HCT116 (cell line): Measurements from ENCODE around the gene PPP1R12B. TPM values are rescaled to one million over a fixed set of nuclear protein-coding genes. Genes with fewer than 3 reads are reported as not detected.

Source experiments
- ATAC-seq: fragments of 200-7000 bp; cut with Tn5 transposase; 2 replicates; pipeline ENCODE4 v1.9.1; 2020; ENCODE audit warnings: mild to moderate bottlenecking, moderate library complexity
- BruUV-seq: library from RNA; stranded (reverse); fragments of 400-500 nt; replicated peaks from 2 replicates; lab custom pipeline; 2021; lab: Mats Ljungman, UMichigan
- CTCF ChIA-PET: fragments of 300-600 bp; sonication (Branson Sonifier 250); formaldehyde crosslinking; loops from one replicate; lab custom pipeline; 2021; ENCODE audit warnings: antibody characterized with exemption; lab: Charles Lee
- POLR2A ChIA-PET: fragments of 300-600, 350-600 bp; sonication (Branson Sonifier 250); formaldehyde crosslinking; loops from one replicate; lab custom pipeline; 2021; ENCODE audit warnings: antibody characterized with exemption; lab: Charles Lee
- RAD21 ChIA-PET, 2 experiments: fragments of 300-600 bp; sonication (Branson Sonifier 250); formaldehyde crosslinking; loops; one replicate each; lab custom pipeline; 2023; ENCODE audit warnings: low total read pairs in 2 of 2; ENCODE audit not compliant: uncharacterized antibody in 2 of 2, unreplicated experiment in 2 of 2, low non-redundant PET in 1 of 2; lab: Charles Lee
- DNase-seq: peaks from one replicate; pipeline ENCODE4 v3.0.0-alpha.2; 2010; ENCODE audit warnings: low read depth, low spot score
- H2AFZ ChIP-seq: fragments of 200-600 bp; shearing (Covaris generic), sonication (generic); 2 replicates; pipeline ENCODE4 v1.6.1; 2017; ENCODE audit warnings: low read depth, mixed run types, mixed read lengths, antibody characterized with exemption, low read length; ENCODE audit not compliant: poor library complexity, severe bottlenecking
- H3K27ac ChIP-seq: 2 replicates; pipeline ENCODE4 v1.5.1; 2012; ENCODE audit warnings: low read depth, low read length
- H3K27me3 ChIP-seq: fragments of 200-600 bp; sonication (generic); 2 replicates; pipeline ENCODE4 v1.6.1; 2016; ENCODE audit warnings: mixed run types, low read length, mixed read lengths; ENCODE audit not compliant: insufficient read depth
- H3K36me3 ChIP-seq, 2 experiments: fragments of 200-500 bp in 1 of 2; fragments of 200-600 bp in 1 of 2; sonication (Bioruptor generic) in 1 of 2; sonication (generic) in 1 of 2; 2 replicates each; pipeline versions ENCODE4 v1.5.1 to v1.6.1; 2014 to 2016; ENCODE audit warnings: low read length in 2 of 2, inconsistent platforms in 1 of 2, mixed read lengths in 1 of 2, mixed run types in 1 of 2; ENCODE audit not compliant: insufficient read depth in 2 of 2, control insufficient read depth in 1 of 2
- H3K4me1 ChIP-seq, 2 experiments: fragments of 200-600 bp in 1 of 2; sonication (generic) in 1 of 2; 2 replicates each; pipeline versions ENCODE4 v1.5.1 to v1.6.1; 2012 to 2017; ENCODE audit warnings: low read length in 2 of 2, inconsistent platforms in 1 of 2, mild to moderate bottlenecking in 1 of 2, mixed read lengths in 1 of 2, mixed run types in 1 of 2, moderate library complexity in 1 of 2; ENCODE audit not compliant: insufficient read depth in 2 of 2, control insufficient read depth in 1 of 2
- H3K4me2 ChIP-seq: fragments of 200-600 bp; sonication (generic); 2 replicates; pipeline ENCODE4 v1.6.1; 2017; ENCODE audit warnings: mixed run types, low read length, mixed read lengths
- H3K4me3 ChIP-seq, 2 experiments: fragments of 200-600 bp in 1 of 2; sonication (generic) in 1 of 2; replicated peaks in 1 of 2; 2 replicates each; pipeline ENCODE4 v1.5.1; 2011 to 2016; ENCODE audit warnings: low read length in 2 of 2, control low read depth in 1 of 2, low read depth in 1 of 2, mild to moderate bottlenecking in 1 of 2, mixed read lengths in 1 of 2, mixed run types in 1 of 2
- H3K79me2 ChIP-seq: fragments of 200-600 bp; sonication (generic); 2 replicates; pipeline ENCODE4 v1.6.1; 2017; ENCODE audit warnings: mild to moderate bottlenecking, mixed run types, low read length, moderate library complexity, mixed read lengths; ENCODE audit not compliant: insufficient read depth
- H3K9ac ChIP-seq: fragments of 200-600 bp; sonication (generic); 2 replicates; pipeline ENCODE4 v1.6.1; 2016; ENCODE audit warnings: low read length, mixed read lengths
- H3K9me2 ChIP-seq: fragments of 200-600 bp; sonication (generic), shearing (Covaris generic); 2 replicates; pipeline ENCODE4 v1.6.1; 2017; ENCODE audit warnings: mixed run types, mild to moderate bottlenecking, moderate library complexity; ENCODE audit not compliant: insufficient read depth
- H3K9me3 ChIP-seq, 2 experiments: fragments of 200-500 bp in 1 of 2; fragments of 200-600 bp in 1 of 2; sonication (Bioruptor generic) in 1 of 2; sonication (generic) in 1 of 2; 2 replicates each; pipeline ENCODE4 v1.6.1; 2014 to 2017; ENCODE audit warnings: low read length in 2 of 2, mixed read lengths in 2 of 2, inconsistent platforms in 1 of 2, low read depth in 1 of 2, mild to moderate bottlenecking in 1 of 2, mixed run types in 1 of 2, moderate library complexity in 1 of 2; ENCODE audit not compliant: control insufficient read depth in 1 of 2, insufficient read depth in 1 of 2
- H4K20me1 ChIP-seq: fragments of 200-600 bp; sonication (generic), shearing (Covaris generic); 2 replicates; pipeline ENCODE4 v1.6.1; 2017; ENCODE audit warnings: mixed run types, mild to moderate bottlenecking, moderate library complexity; ENCODE audit not compliant: insufficient read depth
- ATF3 ChIP-seq: IDR thresholded peaks from 2 replicates; pipeline ENCODE4 v1.6.1; 2012
- CBX3 ChIP-seq: IDR thresholded peaks from 2 replicates; pipeline ENCODE4 v1.6.1; 2012; ENCODE audit warnings: low read depth
- CEBPB ChIP-seq: IDR thresholded peaks from 2 replicates; pipeline ENCODE4 v1.6.1; 2012; ENCODE audit warnings: low read depth
- CTCF ChIP-seq, 3 experiments: fragments of 200-600 bp in 1 of 3; sonication (generic) in 1 of 3; IDR thresholded peaks in 2 of 3; conservative IDR thresholded peaks in 1 of 3; 2 replicates each; pipeline ENCODE4 v1.5.1; 2012 to 2017; ENCODE audit warnings: low read depth in 2 of 3, low read length in 2 of 3, antibody characterized with exemption in 1 of 3, borderline replicate concordance in 1 of 3, control low read depth in 1 of 3, mild to moderate bottlenecking in 1 of 3, mixed read lengths in 1 of 3, mixed run types in 1 of 3, moderate library complexity in 1 of 3; ENCODE audit not compliant: insufficient read depth in 1 of 3
- EGR1 ChIP-seq: IDR thresholded peaks from 2 replicates; pipeline ENCODE4 v1.6.1; 2012; ENCODE audit warnings: low read depth
- ELF1 ChIP-seq: IDR thresholded peaks from 2 replicates; pipeline ENCODE4 v1.6.1; 2012; ENCODE audit warnings: low read depth, borderline replicate concordance
- EZH2phosphoT487 ChIP-seq: fragments of 200-600 bp; IDR thresholded peaks from 2 replicates; pipeline ENCODE4 v1.6.1; 2018; ENCODE audit warnings: antibody characterized with exemption, borderline replicate concordance
- FOSL1 ChIP-seq: IDR thresholded peaks from 2 replicates; pipeline ENCODE4 v1.6.1; 2012; ENCODE audit warnings: low read depth
- JUND ChIP-seq: IDR thresholded peaks from 2 replicates; pipeline ENCODE4 v1.6.1; 2012
- POLR2A ChIP-seq: IDR thresholded peaks from 2 replicates; pipeline ENCODE4 v1.7.0; 2011; ENCODE audit warnings: borderline replicate concordance; ENCODE audit not compliant: insufficient read depth, insufficient read length; ENCODE audit errors: extremely low read depth
- REST ChIP-seq: IDR thresholded peaks from 2 replicates; pipeline ENCODE4 v1.6.1; 2012; ENCODE audit warnings: low read depth
- SP1 ChIP-seq: IDR thresholded peaks from 2 replicates; pipeline ENCODE4 v1.6.1; 2012; ENCODE audit warnings: low read depth
- SRF ChIP-seq: IDR thresholded peaks from 2 replicates; pipeline ENCODE4 v1.6.1; 2012; ENCODE audit warnings: low read depth
- YY1 ChIP-seq: IDR thresholded peaks from 2 replicates; pipeline ENCODE4 v1.6.1; 2011; ENCODE audit warnings: low read length, low read depth, moderate library complexity, mild to moderate bottlenecking; ENCODE audit not compliant: insufficient replicate concordance; ENCODE audit errors: extremely low read depth
- ZFX ChIP-seq: fragments of 450-650 bp; IDR thresholded peaks from 2 replicates; pipeline ENCODE4 v1.6.1; 2017
- intact Hi-C: fragments of 100-400 bp; cut with micrococcal nuclease; formaldehyde crosslinking; loops from 2 replicates; pipeline ENCODE4 v1.10.0; 2022
- total RNA-seq: library from RNA; stranded (reverse); gene quantifications from one replicate; pipeline ENCODE4 v1.2.1, GENCODE V29; 2021; ENCODE audit not compliant: unreplicated experiment

The PPP1R12B gene
- total RNA-seq, 1 experiment from 2014 or later = 14.3 TPM

GRCh38 chr1:202575918-202576653, 227.6 kb downstream of the PPP1R12B start:
- RAD21 ChIA-PET = no interaction called here
- Histone ChIP-seq H3K9me3 (no peaks in the 10 kb centered on the region), H3K79me2 (no peaks in the 10 kb centered on the region), H3K27ac (no peak overlapping the region), H3K4me3 (no peak overlapping the region), H3K27me3 (no peaks in the 10 kb centered on the region), H2AFZ (no peak overlapping the region), H3K36me3 (no peaks in the 10 kb centered on the region), H3K9ac (no peak overlapping the region), H3K4me1 (peaks cover 0 to 6% of the 10 kb centered on the region in 2 experiments; a peak in 1 of 4 replicates), H4K20me1 (no peaks in the 10 kb centered on the region), H3K4me2 (no peak overlapping the region), H3K9me2 (no peaks in the 10 kb centered on the region; the same call in 1 of the 2 replicates)
- DNase-seq (no peak), ATAC-seq (no peak)
- POLR2A ChIA-PET = no interaction called here
- CTCF ChIA-PET = no interaction called here
- no peak for TF ChIP-seq ELF1
- TF ChIP-seq EGR1 = no peak
- no peak for TF ChIP-seq ZFX
- TF ChIP-seq CEBPB = no peak
- no peak for TF ChIP-seq POLR2A
- no peak for TF ChIP-seq REST
- TF ChIP-seq CTCF (IDR thresholded peaks at IDR 0.05 in 2 of 3, conservative IDR thresholded peaks at IDR 0.05 in 1 of 3; ENCODE audit: borderline replicate concordance in 1 of 3, insufficient read depth in 1 of 3, low read depth in 2 of 3, low read length in 2 of 3) = no peak
- no peak for TF ChIP-seq YY1
- TF ChIP-seq SRF = no peak
- TF ChIP-seq EZH2phosphoT487 = no peak
- TF ChIP-seq ATF3 = no peak
- no peak for TF ChIP-seq CBX3
- no peak for TF ChIP-seq SP1
- no peak for TF ChIP-seq FOSL1
- TF ChIP-seq JUND = no peak
- intact Hi-C loops = loop anchor here (10.0 kb wide), 1 partner anchor 111 kb away; no protein-coding TSS in a partner anchor
- no TSS peak for BruUV-seq
